ENCODE data around the gene GATA1.
A peak's percentile ranks its signal among the peaks of the same experiment; 100 is the strongest.

Gene GATA1

GRCh38 chrX:48785540-48786214 is 713 bp upstream of the GATA1 start:
- no peak for DNase-seq

GRCh38 chrX:48786825-48787504 is 575 bp downstream of the GATA1 start:
- DNase-seq = no peak

- DNase-seq = no peak
Measured at GRCh38 chrX:48787505-48788443, 1.4 kb downstream of the GATA1 start.

GRCh38 chrX:48789366-48790220 is 3.2 kb downstream of the GATA1 start:
- DNase-seq = no peak

GRCh38 chrX:48790477-48790876 is 4.1 kb downstream of the GATA1 start:
- no peak for DNase-seq

- DNase-seq = no peak
Measured at GRCh38 chrX:48791063-48791820, 4.9 kb downstream of the GATA1 start.

- DNase-seq = no peak
Measured at GRCh38 chrX:48792219-48792618, 5.8 kb downstream of the GATA1 start.

GRCh38 chrX:48793935-48794334 is 7.5 kb downstream of the GATA1 start:
- no peak for DNase-seq

GRCh38 chrX:48794340-48794910 is 8.0 kb downstream of the GATA1 start:
- DNase-seq = no peak

GRCh38 chrX:48794911-48795515 is 8.6 kb downstream of the GATA1 start:
- no peak for DNase-seq

- no peak for DNase-seq
Measured at GRCh38 chrX:48798318-48798717, 11.9 kb downstream of the GATA1 start.

GRCh38 chrX:48800574-48801279 is 14.3 kb downstream of the GATA1 start:
- DNase-seq = no peak

- DNase-seq = peak; percentile 96
Measured at GRCh38 chrX:48801280-48802088, 15.1 kb downstream of the GATA1 start, which contains the start of gene HDAC6. Gene HDAC6, plus strand, starts transcription at chrX:48802067. Its CDS starts 626 bp downstream, at chrX:48802693.

- DNase-seq = peak; percentile 78
Measured at GRCh38 chrX:48802089-48802904, 15.9 kb downstream of the GATA1 start.

- no peak for DNase-seq
Measured at GRCh38 chrX:48802905-48803200, 16.5 kb downstream of the GATA1 start.

GRCh38 chrX:48806081-48806480 is 19.7 kb downstream of the GATA1 start:
- DNase-seq = no peak

- no peak for DNase-seq
Measured at GRCh38 chrX:48813644-48814043, 27.3 kb downstream of the GATA1 start.

GRCh38 chrX:48814722-48815121 is 28.3 kb downstream of the GATA1 start:
- DNase-seq = no peak

- DNase-seq = no peak
Measured at GRCh38 chrX:48815266-48815665, 28.9 kb downstream of the GATA1 start.
